ENCODE results near the gene DTX3L.
"Not testable (repeated sequence)": the region's sequence is repeated elsewhere in the genome, so short reads cannot be mapped to it uniquely, and the experiment has no call there.

The DTX3L gene

GRCh38 chr3:122562923-122563716, 1.0 kb upstream of the DTX3L start:
- DNase-seq: no peak

GRCh38 chr3:122563717-122564025, 467 bp upstream of the DTX3L start:
- no peak for DNase-seq

- DNase-seq: not testable (repeated sequence)
These were observed 4.0 kb downstream of the DTX3L start for GRCh38 chr3:122568131-122568530.

GRCh38 chr3:122568755-122569154, 4.6 kb downstream of the DTX3L start:
- DNase-seq: no peak

- DNase-seq: no peak
These were observed 8.8 kb downstream of the DTX3L start for GRCh38 chr3:122572940-122573412.

- DNase-seq: no peak
These were observed 12.2 kb downstream of the DTX3L start for GRCh38 chr3:122576174-122576940.

GRCh38 chr3:122577409-122578031, 13.4 kb downstream of the DTX3L start, which contains the start of gene PARP15:
TSS of gene PARP15 (plus strand) at chr3:122577650. CDS start at chr3:122577668, 18 bp downstream.
- DNase-seq: no peak

GRCh38 chr3:122578069-122578740, 14.1 kb downstream of the DTX3L start:
- no peak for DNase-seq

- no peak for DNase-seq
These were observed 16.3 kb downstream of the DTX3L start for GRCh38 chr3:122580470-122580869.

GRCh38 chr3:122581622-122582021, 17.5 kb downstream of the DTX3L start:
- DNase-seq: no peak

- DNase-seq: no peak
These were observed 18.3 kb downstream of the DTX3L start for GRCh38 chr3:122582390-122582789.

GRCh38 chr3:122586098-122586497, 22.0 kb downstream of the DTX3L start:
- DNase-seq: no peak

- no peak for DNase-seq
These were observed 22.8 kb downstream of the DTX3L start for GRCh38 chr3:122586773-122587485.

GRCh38 chr3:122587572-122587971, 23.4 kb downstream of the DTX3L start:
- no peak for DNase-seq

- no peak for DNase-seq
These were observed 25.2 kb downstream of the DTX3L start for GRCh38 chr3:122589297-122589696.

GRCh38 chr3:122590610-122591009, 26.5 kb downstream of the DTX3L start:
- DNase-seq: no peak

GRCh38 chr3:122594025-122594424, 29.9 kb downstream of the DTX3L start:
- DNase-seq: no peak

GRCh38 chr3:122598151-122598550, 34.0 kb downstream of the DTX3L start:
- no peak for DNase-seq

- no peak for DNase-seq
These were observed 34.4 kb downstream of the DTX3L start for GRCh38 chr3:122598556-122598955.

- DNase-seq: no peak
These were observed 38.0 kb downstream of the DTX3L start for GRCh38 chr3:122602011-122602710.

GRCh38 chr3:122603056-122603455, 38.9 kb downstream of the DTX3L start:
- no peak for DNase-seq

- DNase-seq: no peak
These were observed 42.2 kb downstream of the DTX3L start for GRCh38 chr3:122606330-122606729.
